OCI-LY7 (cell line): ENCODE measurements around the gene ALDH1L2.

Source experiments
- CTCF ChIP-seq: fragments of 200-600 bp; sonication (generic); conservative IDR thresholded peaks from 2 replicates; pipeline ENCODE4 v1.5.1; 2014; ENCODE audit warnings: mild to moderate bottlenecking, antibody characterized with exemption, low read length, moderate library complexity, mixed read lengths
- EZH2phosphoT487 ChIP-seq: fragments of 200-600 bp; sonication (generic); IDR thresholded peaks from 2 replicates; pipeline ENCODE4 v1.6.1; 2018; ENCODE audit warnings: low read depth, borderline replicate concordance, mild to moderate bottlenecking, mixed run types, antibody characterized with exemption, low read length, moderate library complexity, mixed read lengths

GRCh38 chr12:105077435-105077834 is 6.8 kb downstream of the ALDH1L2 start:
- TF ChIP-seq CTCF (no peak), EZH2phosphoT487 (no peak)
